Ovary (tissue), 9 donors: Measurements from ENCODE around the gene DFFA. TPM values are rescaled to one million over a fixed set of nuclear protein-coding genes. Genes with fewer than 3 reads are reported as not detected.
"Not testable (repeated sequence)": the region's sequence is repeated elsewhere in the genome, so short reads cannot be mapped to it uniquely, and the experiment has no call there.

Experiments used
- DNase-seq, 5 donors: peaks; one replicate each; pipeline ENCODE4 v3.0.0-alpha.2; 2019 to 2020
- H3K27ac ChIP-seq, 2 donors: fragments of 200-600 bp; one replicate each; pipeline versions ENCODE4 v1.5.1 to v1.8.0; 2019 to 2022
- H3K27me3 ChIP-seq: fragments of 200-600 bp; one replicate; pipeline ENCODE4 v1.8.0; 2022
- H3K36me3 ChIP-seq: fragments of 200-600 bp; sonication (generic); one replicate; pipeline ENCODE4 v1.5.1; 2019
- H3K4me1 ChIP-seq: one replicate; pipeline ENCODE4 v1.8.1; 2013; ENCODE audit warnings: mild to moderate bottlenecking, moderate library complexity; ENCODE audit not compliant: insufficient read depth
- H3K4me3 ChIP-seq: fragments of 200-600 bp; sonication (generic); one replicate; pipeline ENCODE4 v1.5.1; 2017
- H3K9me3 ChIP-seq, 2 donors: fragments of 200-600 bp in 1 of 2; sonication (generic) in 1 of 2; one replicate each; pipeline versions ENCODE4 v1.5.1 to v1.8.1; 2013 to 2019; ENCODE audit warnings: mild to moderate bottlenecking in 1 of 2, moderate library complexity in 1 of 2
- EP300 ChIP-seq: sonication (generic); formaldehyde crosslinking; IDR thresholded peaks from one replicate; pipeline ENCODE4 v1.6.1; 2017; ENCODE audit warnings: antibody characterized with exemption
- POLR2A ChIP-seq: fragments of 450-650 bp; IDR thresholded peaks from one replicate; pipeline ENCODE4 v1.6.1; 2017; ENCODE audit warnings: antibody characterized with exemption, mild to moderate bottlenecking, moderate library complexity
- WGBS, 3 donors: extraction: QIAGEN DNeasy Blood & Tissue Kit in 1 of 3; methylation state at CpG; one replicate each; pipeline versions ENCODE4 v1.1.5 to v1.1.7; 2013 to 2017; 5-methylcytosine and 5-hydroxymethylcytosine counted together
- intact Hi-C, 4 donors: fragments of 100-400 bp; cut with DNase I; formaldehyde crosslinking; loops; one replicate each; pipeline versions ENCODE4 v1.11.0 to v1.15.1; 2022 to 2023
- polyA plus RNA-seq, 2 donors: library from polyadenylated mRNA; stranded (reverse); fragments of 200-250 nt in 1 of 2; fragments of 350-450 nt in 1 of 2; fragmentation: Illumina TruSeq in 1 of 2; extraction: RNeasy Lipid Tissue Mini Kit (QIAGEN cat#74804) in 1 of 2; gene quantifications; one replicate each; pipeline ENCODE4 v1.2.3, GENCODE V29; 2013 to 2014
- total RNA-seq, 7 donors: library from RNA; depleted of rRNA in 2 of 7; stranded (reverse); fragments of >200 nt in 2 of 7; fragmentation: NEBNext Ultra II Directional in 3 of 7; extraction: Animal tissue kit (Norgen Biotek cat#: 25700) in 3 of 7; gene quantifications; one replicate each; pipeline versions ENCODE4 v1.1.0 to v1.2.4, GENCODE V29; 2016 to 2023
- TF ChIP-seq, protein P1 (sequence below), 3 donors: fragments of 450-650 bp in 2 of 3; fragments of 200-600 bp in 1 of 3; IDR thresholded peaks; one replicate each; pipeline versions ENCODE4 v1.5.1 to v1.8.0; 2016 to 2022; ENCODE audit warnings: antibody characterized with exemption in 3 of 3, mild to moderate bottlenecking in 1 of 3
- donor health status: DM: no; HTN: no; CAD: no; lungs with moderate emphysema.
- donor health status: DM: no; HTN: no; CAD: no.
- donor health status: Bipolar disorder and iron deficiency.
- donor health status: DM: yes; HTN: yes; CAD: no.
- donor health status: DM: no; HTN: no; CAD: no.
- donor health status: DM: yes; HTN: yes; CAD: no.

The DFFA gene
- total and polyA plus RNA-seq, 9 donors = 14.8 to 37.4 (median 33.0) TPM

DNA sequence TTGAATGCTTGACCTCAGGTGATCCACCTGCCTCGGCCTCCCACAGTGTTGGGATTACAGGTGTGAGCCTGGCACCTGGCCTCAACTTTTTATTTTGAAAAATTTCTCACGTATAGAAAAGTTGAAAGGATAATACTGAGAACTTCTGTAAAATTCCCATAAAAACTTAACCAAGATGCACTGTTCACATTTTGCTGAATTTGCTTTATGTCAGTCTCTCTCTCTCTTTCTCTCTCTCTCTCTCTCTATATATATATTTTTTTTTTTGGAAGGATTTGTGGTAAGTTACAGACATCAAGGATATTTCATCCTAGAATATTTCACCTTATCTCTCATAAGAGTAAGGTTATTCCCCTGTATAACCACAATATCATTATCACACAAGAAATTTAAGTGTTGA is 8.3 kb upstream of the DFFA start:
- WGBS, 3 donors = 80 to 91% (median 84%) methylated on average over 2 of the region's 2 CpGs
- DNase-seq = no peak
- Histone ChIP-seq H3K27me3 (no peaks in the 10 kb centered on the region), H3K36me3 (no peaks in the 10 kb centered on the region), H3K4me1 (peaks cover 2% of the 10 kb centered on the region), H3K27ac (no peak overlapping the region), H3K4me3 (no peak overlapping the region), H3K9me3 (no peaks in the 10 kb centered on the region)
- intact Hi-C loops = no loop called here
- no peak for TF ChIP-seq EP300
- TF ChIP-seq, protein P1, sequence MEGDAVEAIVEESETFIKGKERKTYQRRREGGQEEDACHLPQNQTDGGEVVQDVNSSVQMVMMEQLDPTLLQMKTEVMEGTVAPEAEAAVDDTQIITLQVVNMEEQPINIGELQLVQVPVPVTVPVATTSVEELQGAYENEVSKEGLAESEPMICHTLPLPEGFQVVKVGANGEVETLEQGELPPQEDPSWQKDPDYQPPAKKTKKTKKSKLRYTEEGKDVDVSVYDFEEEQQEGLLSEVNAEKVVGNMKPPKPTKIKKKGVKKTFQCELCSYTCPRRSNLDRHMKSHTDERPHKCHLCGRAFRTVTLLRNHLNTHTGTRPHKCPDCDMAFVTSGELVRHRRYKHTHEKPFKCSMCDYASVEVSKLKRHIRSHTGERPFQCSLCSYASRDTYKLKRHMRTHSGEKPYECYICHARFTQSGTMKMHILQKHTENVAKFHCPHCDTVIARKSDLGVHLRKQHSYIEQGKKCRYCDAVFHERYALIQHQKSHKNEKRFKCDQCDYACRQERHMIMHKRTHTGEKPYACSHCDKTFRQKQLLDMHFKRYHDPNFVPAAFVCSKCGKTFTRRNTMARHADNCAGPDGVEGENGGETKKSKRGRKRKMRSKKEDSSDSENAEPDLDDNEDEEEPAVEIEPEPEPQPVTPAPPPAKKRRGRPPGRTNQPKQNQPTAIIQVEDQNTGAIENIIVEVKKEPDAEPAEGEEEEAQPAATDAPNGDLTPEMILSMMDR (IDR thresholded peaks at IDR 0.05) = no peak
- no peak for TF ChIP-seq POLR2A

GRCh38 chr1:10479296-10479695 is 7.0 kb upstream of the DFFA start:
- intact Hi-C loops = no loop called here
- 72 to 78% (median 77%) methylated on average over 8 of the region's 8 CpGs for WGBS, 3 donors
- no peaks in the 10 kb centered on the region for H3K9me3 ChIP-seq
- no peak overlapping the region for H3K27ac ChIP-seq
- H3K27me3 ChIP-seq = no peaks in the 10 kb centered on the region
- TF ChIP-seq POLR2A (no peak), EP300 (no peak)
- TF ChIP-seq, protein P1 (IDR thresholded peaks at IDR 0.05) = no peak
- no peak for DNase-seq
- no peak overlapping the region for H3K4me3 ChIP-seq
- H3K4me1 ChIP-seq = peaks cover 5% of the 10 kb centered on the region
- no peaks in the 10 kb centered on the region for H3K36me3 ChIP-seq

DNA sequence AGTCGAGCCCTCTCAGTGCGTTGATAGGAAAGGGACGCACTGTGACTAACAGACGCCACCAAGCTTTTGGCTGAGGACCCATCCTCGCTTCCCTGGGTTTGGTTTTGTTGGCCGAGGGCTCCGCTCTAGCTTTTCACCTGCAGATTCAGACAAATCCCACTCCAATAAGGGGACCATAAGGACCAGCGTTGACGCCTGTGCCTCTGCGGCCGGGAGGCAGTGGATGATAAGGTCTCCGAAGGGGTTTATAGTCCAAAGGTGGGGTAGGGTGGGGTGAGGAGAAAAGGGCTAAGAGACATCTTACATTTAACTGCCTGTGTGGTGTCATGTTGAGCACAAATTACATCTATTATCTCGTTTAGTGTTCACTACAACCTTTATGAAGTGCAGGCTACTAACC is 3.2 kb upstream of the DFFA start:
- Histone ChIP-seq H3K36me3 (no peaks in the 10 kb centered on the region), H3K4me1 (peaks cover 7% of the 10 kb centered on the region), H3K27ac (peak overlapping the region in 1 of 2 donors; percentile 70), H3K4me3 (peak overlapping the region; percentile 90), H3K27me3 (no peaks in the 10 kb centered on the region), H3K9me3 (no peaks in the 10 kb centered on the region)
- DNase-seq = no peak
- 1 to 2% (median 2%) methylated on average over 13 of the region's 13 CpGs for WGBS, 3 donors
- TF ChIP-seq, protein P1 (IDR thresholded peaks at IDR 0.05) = no peak
- no peak for TF ChIP-seq EP300
- no peak for TF ChIP-seq POLR2A
- intact Hi-C loops = no loop called here

- peaks cover 7% of the 10 kb centered on the region for H3K4me1 ChIP-seq
- 6 to 11% (median 9%) methylated on average over 42 to 50 of the region's 50 CpGs for WGBS, 3 donors
Observed at GRCh38 chr1:10474613-10475507, 2.5 kb upstream of the DFFA start, which contains the start of gene PEX14. TSS of gene PEX14 (plus strand) at chr1:10474950. CDS start at chr1:10474967, 17 bp downstream.

GRCh38 chr1:10474309-10474612 is 1.9 kb upstream of the DFFA start:
- H3K4me3 ChIP-seq = peak overlapping the region; percentile 90
- H3K27me3 ChIP-seq, H3K36me3 ChIP-seq, H3K9me3 ChIP-seq, intact Hi-C loops, H3K27ac ChIP-seq, H3K4me1 ChIP-seq: not testable (repeated sequence)
- 77 to 86% (median 84%) methylated on average over 10 of the region's 10 CpGs for WGBS, 3 donors
- peak in 1 of 5 donors; percentile 33 for DNase-seq

More at GRCh38 chr1:10474613-10475507, 2.5 kb upstream of the DFFA start, which contains the start of gene PEX14:
- DNase-seq = peak; percentile 70 to 87 (median 79)
- no peaks in the 10 kb centered on the region for H3K36me3 ChIP-seq
- intact Hi-C loops = no loop called here
- H3K27ac ChIP-seq = peak within 1 kb of the TSS; percentile 30 to 70
- H3K27me3 ChIP-seq = no peaks in the 10 kb centered on the region
- TF ChIP-seq, protein P1 (IDR thresholded peaks at IDR 0.05) = no peak
- TF ChIP-seq EP300 = no peak
- peak; percentile 40 for TF ChIP-seq POLR2A
- H3K4me3 ChIP-seq = peak within 1 kb of the TSS; percentile 90
- H3K9me3 ChIP-seq = no peaks in the 10 kb centered on the region
